CD14-positive monocyte (primary cell): ENCODE results near the gene ATP5MK. TPM values are rescaled to one million over a fixed set of nuclear protein-coding genes. Genes with fewer than 3 reads are reported as not detected.
"Not testable (repeated sequence)": the region's sequence is repeated elsewhere in the genome, so short reads cannot be mapped to it uniquely, and the experiment has no call there.

ENCODE experiments used
- DNase-seq, 3 donors: peaks; one replicate each; pipeline ENCODE4 v3.0.0-alpha.2; 2011 to 2022
- H2AFZ ChIP-seq: 2 replicates; pipeline ENCODE4 v1.6.0; 2012; ENCODE audit warnings: mild to moderate bottlenecking, low read depth, low read length, inconsistent platforms; ENCODE audit not compliant: insufficient read depth, poor library complexity, severe bottlenecking
- H3K27ac ChIP-seq, 2 donors: 1 replicate in 1 of 2; 2 replicates in 1 of 2; pipeline ENCODE4 v1.5.1; 2012 to 2013; ENCODE audit warnings: low read length in 2 of 2, control low read depth in 1 of 2, inconsistent platforms in 1 of 2, low read depth in 1 of 2, mild to moderate bottlenecking in 1 of 2
- H3K27me3 ChIP-seq, 2 donors: one replicate each; pipeline versions ENCODE4 v1.6.0 to v1.6.1; 2011 to 2013; ENCODE audit warnings: low read length in 2 of 2; ENCODE audit not compliant: control insufficient read depth in 2 of 2, insufficient read depth in 2 of 2
- H3K36me3 ChIP-seq, 2 donors: replicated peaks in 1 of 2; 1 replicate in 1 of 2; 2 replicates in 1 of 2; pipeline versions ENCODE4 v1.5.1 to v1.6.1; 2012 to 2013; ENCODE audit warnings: low read length in 2 of 2, control low read depth in 1 of 2, inconsistent platforms in 1 of 2, mild to moderate bottlenecking in 1 of 2; ENCODE audit not compliant: insufficient read depth in 2 of 2, control insufficient read depth in 1 of 2
- H3K4me1 ChIP-seq, 2 donors: 1 replicate in 1 of 2; 2 replicates in 1 of 2; pipeline versions ENCODE4 v1.5.1 to v1.6.1; 2012 to 2013; ENCODE audit warnings: low read length in 2 of 2, control low read depth in 1 of 2, inconsistent platforms in 1 of 2, mild to moderate bottlenecking in 1 of 2, moderate library complexity in 1 of 2; ENCODE audit not compliant: insufficient read depth in 2 of 2, control insufficient read depth in 1 of 2
- H3K4me2 ChIP-seq: replicated peaks from 2 replicates; pipeline ENCODE3; 2012; ENCODE audit warnings: low read length, moderate library complexity, mild to moderate bottlenecking; ENCODE audit not compliant: poor library complexity, severe bottlenecking; ENCODE audit errors: extremely low read depth
- H3K4me3 ChIP-seq, 3 experiments: fragments of 200-600 bp in 1 of 3; sonication (generic) in 1 of 3; replicated peaks in 1 of 3; 1 replicate in 2 of 3; 2 replicates in 1 of 3; pipeline ENCODE4 v1.5.1; 2011 to 2013; ENCODE audit warnings: low read length in 3 of 3, mild to moderate bottlenecking in 3 of 3, control low read depth in 2 of 3, low read depth in 2 of 3, inconsistent platforms in 1 of 3, moderate library complexity in 1 of 3
- H3K79me2 ChIP-seq: 2 replicates; pipeline ENCODE4 v1.6.0; 2012; ENCODE audit warnings: mild to moderate bottlenecking, control low read depth, inconsistent platforms, low read length, moderate library complexity; ENCODE audit not compliant: insufficient read depth
- H3K9ac ChIP-seq: 2 replicates; pipeline ENCODE4 v1.6.0; 2017; ENCODE audit warnings: low read length, mild to moderate bottlenecking; ENCODE audit not compliant: insufficient read depth, poor library complexity, severe bottlenecking
- H3K9me3 ChIP-seq, 2 donors: replicated peaks in 1 of 2; 1 replicate in 1 of 2; 2 replicates in 1 of 2; pipeline versions ENCODE4 v1.5.1 to v1.6.1; 2012 to 2013; ENCODE audit warnings: low read length in 2 of 2, control low read depth in 1 of 2; ENCODE audit not compliant: control insufficient read depth in 1 of 2, insufficient read depth in 1 of 2
- H4K20me1 ChIP-seq: 2 replicates; pipeline ENCODE4 v1.6.0; 2012; ENCODE audit warnings: mild to moderate bottlenecking, low read length, control low read depth, moderate library complexity; ENCODE audit not compliant: insufficient read depth
- H3K27ac Mint-ChIP-seq, 7 donors: one replicate each; pipeline ENCODE4 v1.8.0; 2020; ENCODE audit warnings: mild to moderate bottlenecking in 7 of 7, mixed read lengths in 7 of 7, moderate library complexity in 6 of 7, inconsistent platforms in 2 of 7
- H3K27me3 Mint-ChIP-seq, 3 donors: one replicate each; pipeline ENCODE4 v1.8.0; 2021 to 2022; ENCODE audit warnings: low read depth in 3 of 3, mild to moderate bottlenecking in 3 of 3, mixed read lengths in 3 of 3, moderate library complexity in 3 of 3, inconsistent platforms in 1 of 3
- H3K36me3 Mint-ChIP-seq, 2 donors: one replicate each; pipeline ENCODE4 v1.8.0; 2020; ENCODE audit warnings: mixed read lengths in 2 of 2, inconsistent platforms in 1 of 2, mild to moderate bottlenecking in 1 of 2
- H3K4me1 Mint-ChIP-seq: one replicate; pipeline ENCODE4 v1.8.0; 2020; ENCODE audit warnings: mild to moderate bottlenecking, mixed read lengths
- H3K4me3 Mint-ChIP-seq, 2 donors: one replicate each; pipeline ENCODE4 v1.8.0; 2020; ENCODE audit warnings: mild to moderate bottlenecking in 2 of 2, mixed read lengths in 2 of 2, moderate library complexity in 1 of 2
- H3K9me3 Mint-ChIP-seq, 7 donors: one replicate each; pipeline ENCODE4 v1.8.0; 2020 to 2022; ENCODE audit warnings: mixed read lengths in 7 of 7, mild to moderate bottlenecking in 6 of 7, moderate library complexity in 6 of 7, inconsistent platforms in 2 of 7
- CTCF ChIP-seq: fragments of 200-600 bp; IDR thresholded peaks from one replicate; pipeline ENCODE4 v1.8.0; 2022; ENCODE audit warnings: antibody characterized with exemption, mild to moderate bottlenecking
- WGBS: methylation state at CpG from one replicate; pipeline ENCODE4 v1.1.5; 2013; ENCODE audit warnings: missing lambda C conversion rate; ENCODE audit not compliant: insufficient coverage; 5-methylcytosine and 5-hydroxymethylcytosine counted together
- intact Hi-C, 2 donors: fragments of 100-400 bp; cut with micrococcal nuclease; formaldehyde crosslinking; loops; one replicate each; pipeline versions ENCODE4 v1.15.0 to v1.15.1; 2023
- polyA plus RNA-seq, 3 donors: library from polyadenylated mRNA; depleted of rRNA in 1 of 3; unstranded in 2 of 3; stranded (reverse) in 1 of 3; fragments of 300-500 nt in 2 of 3; fragments of >200 nt in 1 of 3; fragmentation: Illumina TruSeq in 2 of 3; gene quantifications; 1 replicate in 2 of 3; 2 replicates in 1 of 3; pipeline ENCODE4 v1.2.3, GENCODE V29; 2012 to 2021

Gene ATP5MK
- polyA plus RNA-seq, 3 donors, result 285 to 531 (median 529) TPM

DNA sequence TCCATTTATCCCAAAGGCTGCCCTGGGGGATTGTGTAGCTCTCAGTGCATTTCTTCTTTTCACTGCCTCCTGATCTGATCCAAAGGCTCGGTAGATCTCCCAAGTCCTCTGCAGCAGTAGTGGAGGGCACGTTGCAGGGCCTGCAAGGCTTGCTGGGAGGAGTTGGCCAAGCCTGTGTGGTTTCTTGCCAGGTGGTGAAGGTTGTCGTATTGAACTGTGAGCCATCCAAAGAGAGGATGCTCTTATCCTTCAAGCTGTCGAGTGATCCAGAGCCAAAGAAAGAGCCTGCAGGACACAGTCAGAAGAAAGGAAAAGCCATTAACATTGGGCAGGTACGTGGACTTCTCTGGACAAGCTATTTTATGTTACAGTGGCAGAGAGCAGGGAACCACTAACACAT is 21.3 kb upstream of the ATP5MK start:
- 98% methylated on average over 5 of the region's 5 CpGs for WGBS
- peaks cover 90 to 95% of the 10 kb centered on the region in 2 donors for H3K36me3 ChIP-seq
- no peaks in the 10 kb centered on the region for H3K27me3 Mint-ChIP-seq

DNA sequence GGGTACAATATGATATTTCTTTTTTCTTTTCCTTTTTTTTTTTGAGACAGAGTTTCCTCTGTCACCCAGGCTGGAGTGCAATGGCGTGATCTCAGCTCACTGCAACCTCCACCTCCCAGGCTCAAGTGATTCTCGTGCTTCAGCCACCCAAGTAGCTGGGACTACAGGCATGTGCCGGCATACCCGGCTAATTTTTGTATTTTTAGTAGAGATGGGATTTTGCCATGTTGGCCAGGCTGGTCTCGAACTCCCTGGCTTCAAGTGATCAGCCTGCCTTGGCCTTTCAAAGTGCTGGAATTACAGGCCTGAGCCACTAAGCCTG is 20.8 kb upstream of the ATP5MK start:
- H3K9me3 ChIP-seq, H3K4me1 ChIP-seq, H3K27ac Mint-ChIP-seq, H3K4me1 Mint-ChIP-seq, H3K27me3 Mint-ChIP-seq, H3K27me3 ChIP-seq, H3K4me3 Mint-ChIP-seq, H3K4me2 ChIP-seq, H4K20me1 ChIP-seq, H3K9me3 Mint-ChIP-seq, H3K79me2 ChIP-seq, DNase-seq, H3K9ac ChIP-seq, H3K27ac ChIP-seq, H3K4me3 ChIP-seq, H2AFZ ChIP-seq: not testable (repeated sequence)
- TF ChIP-seq CTCF, result peak; percentile 49
- intact Hi-C loops, result loop anchor here in 1 of 2 donors (1.0 kb wide), 1 partner anchor 68 kb away; no protein-coding TSS in a partner anchor
- peaks cover 88 to 95% of the 10 kb centered on the region in 2 donors for H3K36me3 ChIP-seq
- peaks cover 81 to 93% of the 10 kb centered on the region in 2 donors for H3K36me3 Mint-ChIP-seq
- WGBS, result 100% methylated on average over 1 of the region's 5 CpGs

More for the DNA sequence above, 21.3 kb upstream of the ATP5MK start:
- no peak overlapping the region for H3K27ac ChIP-seq
- H3K79me2 ChIP-seq, result no peaks in the 10 kb centered on the region
- no peaks in the 10 kb centered on the region for H3K9me3 ChIP-seq
- no peak for DNase-seq
- no peak overlapping the region for H3K9ac ChIP-seq
- no peaks in the 10 kb centered on the region for H3K27me3 ChIP-seq
- no peak for TF ChIP-seq CTCF
- H3K4me3 Mint-ChIP-seq, result no peak overlapping the region
- H3K4me1 Mint-ChIP-seq, result no peaks in the 10 kb centered on the region
- peak overlapping the region in 2 of 7 donors; percentile 0 to 33 for H3K27ac Mint-ChIP-seq
- H3K9me3 Mint-ChIP-seq, result no peaks in the 10 kb centered on the region
- H3K4me2 ChIP-seq, result no peak overlapping the region
- H3K4me3 ChIP-seq, result no peak overlapping the region
- H3K4me1 ChIP-seq, result no peaks in the 10 kb centered on the region
- peaks cover 84 to 93% of the 10 kb centered on the region in 2 donors for H3K36me3 Mint-ChIP-seq
- no peak overlapping the region for H2AFZ ChIP-seq
- H4K20me1 ChIP-seq, result no peaks in the 10 kb centered on the region
- intact Hi-C loops, result loop anchor here in 1 of 2 donors (1.0 kb wide), 1 partner anchor 68 kb away; no protein-coding TSS in a partner anchor
